ENCODE measurements around the gene CCNB2. TPM values are rescaled to one million over a fixed set of nuclear protein-coding genes. Genes with fewer than 3 reads are reported as not detected.

Gene CCNB2
- total RNA-seq, 1 donor from 2014 or later, result 2.1 TPM

- Histone ChIP-seq H3K27me3 (ENCODE audit: control insufficient read depth, insufficient read depth, low read length) (no peaks in the 10 kb centered on the region), H3K36me3 (ENCODE audit: control insufficient read depth, insufficient read depth, low read length) (peaks cover 21% of the 10 kb centered on the region), H3K4me3 (ENCODE audit: low read depth, low read length) (no peak overlapping the region)
- DNase-seq (ENCODE audit: low read depth) (no peak), FAIRE-seq (no peak)
- TF ChIP-seq CTCF (IDR thresholded peaks at IDR 0.05; ENCODE audit: insufficient read depth, low read length, severe bottlenecking), result no peak
Observed at GRCh38 chr15:59155431-59155830, 50.5 kb downstream of the CCNB2 start.

DNA sequence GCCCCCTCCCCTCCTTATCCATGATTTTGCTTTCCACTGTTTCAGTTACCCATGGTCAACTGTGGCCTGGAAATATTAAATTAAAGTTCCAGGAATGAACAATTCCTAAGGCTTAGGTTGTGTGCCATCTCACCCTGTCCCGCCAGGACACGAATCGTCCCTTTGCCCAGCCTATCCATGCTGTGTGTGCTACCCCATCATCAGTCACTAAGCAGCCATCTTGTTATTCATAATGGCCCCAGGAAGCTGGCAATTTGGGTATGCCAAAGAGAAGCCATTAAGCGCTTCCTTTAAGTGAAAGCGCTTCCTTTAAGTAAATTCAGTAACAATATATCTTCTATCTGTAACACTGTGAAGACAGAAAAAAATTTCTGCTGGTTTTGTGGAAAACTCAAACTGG, 52.5 kb downstream of the CCNB2 start:
- DNase-seq (ENCODE audit: low read depth) (no peak), FAIRE-seq (no peak)
- TF ChIP-seq CTCF (IDR thresholded peaks at IDR 0.05; ENCODE audit: insufficient read depth, low read length, severe bottlenecking), result no peak
- no peak overlapping the region for H3K4me3 ChIP-seq (ENCODE audit: low read depth, low read length)
- H3K36me3 ChIP-seq (ENCODE audit: control insufficient read depth, insufficient read depth, low read length), result peaks cover 22% of the 10 kb centered on the region
- H3K27me3 ChIP-seq (ENCODE audit: control insufficient read depth, insufficient read depth, low read length), result no peaks in the 10 kb centered on the region

DNA sequence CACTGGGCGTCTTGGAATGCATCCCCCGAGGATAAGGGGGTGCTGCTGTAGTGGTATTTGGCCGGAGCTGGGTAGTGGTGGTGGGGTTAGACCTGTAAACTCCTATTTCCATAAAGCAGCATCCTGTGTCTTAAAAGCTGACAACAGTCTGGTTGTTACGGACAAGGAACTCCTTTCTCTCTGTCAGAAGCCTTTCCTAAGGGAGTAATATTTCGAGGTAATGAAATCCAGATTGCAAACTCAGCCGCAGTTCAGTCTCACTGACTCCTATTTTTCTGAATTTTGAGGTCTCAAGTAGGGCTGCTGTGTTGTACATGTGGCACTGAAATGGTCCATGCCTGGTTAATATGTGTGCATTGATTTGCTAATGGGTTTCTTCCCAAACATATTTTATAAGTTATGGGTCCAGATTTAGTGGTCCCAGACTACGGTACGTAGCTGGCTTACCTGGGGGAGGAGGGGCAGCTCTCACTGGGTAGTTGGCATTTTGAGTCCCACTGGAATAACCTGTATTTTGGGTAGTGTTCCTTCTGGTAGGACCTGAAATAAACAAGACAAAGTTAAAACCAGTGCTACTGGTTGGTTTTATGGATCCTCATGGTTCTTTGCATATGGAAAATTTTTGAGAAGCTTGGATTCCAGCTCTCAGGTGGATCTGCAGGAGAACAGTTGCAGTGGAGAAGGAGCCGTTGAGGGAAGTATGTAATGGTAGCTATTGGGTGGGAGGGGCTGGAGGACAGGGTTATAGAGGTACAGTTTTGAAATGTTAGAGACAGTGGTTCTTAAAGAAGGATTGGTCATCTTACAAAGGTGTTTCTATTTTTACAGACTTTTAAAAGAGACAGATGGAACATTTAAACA, 53.1 kb downstream of the CCNB2 start:
- FAIRE-seq (peak; percentile 18), DNase-seq (ENCODE audit: low read depth) (no peak)
- no peak overlapping the region for H3K4me3 ChIP-seq (ENCODE audit: low read depth, low read length)
- no peak for TF ChIP-seq CTCF (IDR thresholded peaks at IDR 0.05; ENCODE audit: insufficient read depth, low read length, severe bottlenecking)
- no peaks in the 10 kb centered on the region for H3K27me3 ChIP-seq (ENCODE audit: control insufficient read depth, insufficient read depth, low read length)
- H3K36me3 ChIP-seq (ENCODE audit: control insufficient read depth, insufficient read depth, low read length), result peaks cover 20% of the 10 kb centered on the region

- no peak for TF ChIP-seq CTCF (IDR thresholded peaks at IDR 0.05; ENCODE audit: insufficient read depth, low read length, severe bottlenecking)
- Histone ChIP-seq H3K36me3 (ENCODE audit: control insufficient read depth, insufficient read depth, low read length) (peaks cover 19% of the 10 kb centered on the region), H3K4me3 (ENCODE audit: low read depth, low read length) (no peak overlapping the region), H3K27me3 (ENCODE audit: control insufficient read depth, insufficient read depth, low read length) (no peaks in the 10 kb centered on the region)
- FAIRE-seq (no peak), DNase-seq (ENCODE audit: low read depth) (no peak)
Observed at GRCh38 chr15:59158701-59159034, 53.7 kb downstream of the CCNB2 start.

DNA sequence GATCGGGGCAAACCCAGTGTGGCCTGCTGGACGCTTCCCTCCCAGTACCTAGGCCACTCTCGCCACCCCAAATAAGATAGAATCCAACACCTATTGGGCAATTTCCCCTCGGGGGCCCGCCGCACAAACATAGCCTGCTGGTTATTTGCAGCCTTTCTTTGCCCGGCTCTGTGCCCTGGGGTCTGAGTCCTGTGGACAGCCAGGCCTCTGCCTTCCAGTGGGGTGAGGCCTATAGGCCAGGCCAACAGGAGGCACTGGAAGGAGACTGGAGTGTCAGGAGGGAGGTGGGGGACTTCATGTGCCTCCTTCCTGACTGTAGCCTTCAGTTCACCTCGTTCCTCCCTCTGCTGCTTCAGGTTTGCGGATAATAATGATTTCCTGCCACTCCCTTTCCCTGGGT, 54.3 kb downstream of the CCNB2 start:
- H3K27me3 ChIP-seq (ENCODE audit: control insufficient read depth, insufficient read depth, low read length), result no peaks in the 10 kb centered on the region
- no peak for TF ChIP-seq CTCF (IDR thresholded peaks at IDR 0.05; ENCODE audit: insufficient read depth, low read length, severe bottlenecking)
- no peak for FAIRE-seq
- peaks cover 18% of the 10 kb centered on the region for H3K36me3 ChIP-seq (ENCODE audit: control insufficient read depth, insufficient read depth, low read length)
- no peak overlapping the region for H3K4me3 ChIP-seq (ENCODE audit: low read depth, low read length)
- no peak for DNase-seq (ENCODE audit: low read depth)

Data from bronchial epithelial cell (primary cell).